KOPT-K1 (cell line): ENCODE measurements around the gene CD79B.

ENCODE experiments used
- H3K27ac ChIP-seq: fragments of 200-600 bp; sonication (generic); 2 replicates; pipeline ENCODE4 v1.5.1; 2016; ENCODE audit warnings: antibody characterized with exemption, mild to moderate bottlenecking, low read depth, low read length; ENCODE audit not compliant: poor library complexity, severe bottlenecking
- H3K36me3 ChIP-seq: fragments of 200-600 bp; sonication (generic); 2 replicates; pipeline ENCODE4 v1.5.1; 2017; ENCODE audit warnings: antibody characterized with exemption, mild to moderate bottlenecking, low read length, moderate library complexity; ENCODE audit not compliant: insufficient read depth
- H3K9me3 ChIP-seq: fragments of 200-600 bp; sonication (generic); 2 replicates; pipeline ENCODE4 v1.5.1; 2017; ENCODE audit warnings: antibody characterized with exemption, low read length, mild to moderate bottlenecking; ENCODE audit not compliant: insufficient read depth, poor library complexity, severe bottlenecking

The CD79B gene

DNA sequence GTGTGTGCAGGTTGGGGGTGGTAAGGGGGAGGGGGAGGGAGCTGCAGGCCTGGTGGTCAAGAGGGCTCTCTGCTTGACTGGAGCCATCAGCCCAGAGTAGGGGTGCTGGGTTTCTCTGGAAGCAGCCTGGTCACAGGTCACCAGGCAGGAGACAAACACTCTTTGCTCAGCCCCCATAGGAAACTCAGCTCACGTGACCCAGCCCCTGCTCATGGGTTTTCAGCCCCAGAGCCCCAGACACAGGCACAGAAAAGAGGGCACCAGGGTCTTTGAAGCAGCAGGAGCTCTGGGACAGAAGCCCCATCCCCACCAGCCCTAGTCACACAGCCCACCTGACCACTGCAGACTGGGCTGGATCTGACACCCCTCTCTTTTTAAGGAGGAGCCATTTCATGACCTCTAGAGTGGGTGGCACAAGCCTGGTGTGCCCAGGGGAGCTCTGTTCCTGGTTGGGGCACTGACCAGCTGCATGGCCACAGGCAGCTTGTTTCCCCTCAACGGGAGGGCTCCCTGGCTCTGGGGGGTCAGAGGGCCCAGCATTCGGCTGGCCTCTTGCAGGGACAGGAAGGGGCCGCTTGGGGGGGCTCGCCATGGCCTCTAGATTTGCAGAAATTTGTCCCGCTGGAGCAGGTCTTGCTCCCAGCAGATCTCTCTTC lies 13.8 kb upstream of the CD79B start:
- Histone ChIP-seq H3K27ac (no peak overlapping the region), H3K9me3 (no peaks in the 10 kb centered on the region), H3K36me3 (no peaks in the 10 kb centered on the region)

DNA sequence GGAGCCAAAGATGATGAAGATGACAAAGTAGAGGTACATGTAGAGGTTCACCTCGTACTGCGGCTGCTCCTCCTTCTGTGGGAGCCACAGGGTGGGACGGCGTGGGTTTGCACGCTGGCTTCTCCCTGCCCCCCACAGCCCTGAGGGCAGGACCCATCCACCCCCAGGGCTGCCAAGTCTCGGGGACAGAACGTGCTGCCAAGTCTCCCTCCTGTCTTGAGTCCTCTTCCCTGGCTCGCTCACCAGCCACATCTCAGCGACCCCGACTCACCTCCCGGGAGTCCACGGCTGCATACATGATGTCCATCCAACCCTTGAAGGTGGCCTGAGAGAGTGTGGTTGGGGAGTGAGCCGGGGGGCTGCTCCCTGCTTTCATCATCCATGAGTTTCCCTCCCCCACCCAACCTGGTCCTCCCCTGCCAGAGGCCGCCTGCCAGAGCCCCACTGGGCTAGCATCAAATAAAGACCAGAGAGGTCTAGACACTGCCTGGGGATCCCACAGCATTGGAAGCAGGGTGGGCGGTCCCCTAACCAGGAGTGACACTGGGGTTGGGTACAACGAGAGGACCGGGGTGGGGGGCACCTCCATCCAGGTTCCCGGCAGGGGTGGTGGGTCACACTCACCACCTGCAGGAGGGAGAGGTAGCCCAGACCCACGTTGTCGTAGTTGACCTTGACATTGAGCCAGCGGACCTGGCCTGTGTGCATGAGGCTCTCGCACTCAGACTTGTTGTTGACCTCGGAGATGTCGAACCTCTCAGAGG lies 12.8 kb upstream of the CD79B start:
- H3K36me3 ChIP-seq = no peaks in the 10 kb centered on the region
- H3K27ac ChIP-seq = no peak overlapping the region
- no peaks in the 10 kb centered on the region for H3K9me3 ChIP-seq

DNA sequence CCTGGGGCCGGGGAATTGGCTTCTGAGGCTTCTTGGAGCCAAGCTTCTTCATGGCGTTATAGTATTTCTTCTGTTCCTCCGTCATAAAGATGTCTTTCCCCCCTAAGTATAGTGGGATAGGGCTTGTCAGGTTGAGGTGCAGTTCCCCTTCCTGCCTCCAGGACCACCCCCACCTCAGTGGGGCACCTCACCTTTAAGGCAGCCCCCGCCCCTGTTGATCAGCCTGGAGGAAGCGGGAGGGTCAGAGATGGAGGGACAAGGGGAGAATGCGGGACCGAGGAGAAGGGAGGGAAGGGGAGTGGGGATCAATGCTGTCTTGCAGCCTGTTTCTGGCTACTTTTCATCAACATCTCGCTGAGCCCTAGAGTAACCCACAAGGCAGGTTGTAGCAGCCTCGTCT lies 11.6 kb upstream of the CD79B start:
- no peaks in the 10 kb centered on the region for H3K9me3 ChIP-seq
- no peak overlapping the region for H3K27ac ChIP-seq
- H3K36me3 ChIP-seq = no peaks in the 10 kb centered on the region

DNA sequence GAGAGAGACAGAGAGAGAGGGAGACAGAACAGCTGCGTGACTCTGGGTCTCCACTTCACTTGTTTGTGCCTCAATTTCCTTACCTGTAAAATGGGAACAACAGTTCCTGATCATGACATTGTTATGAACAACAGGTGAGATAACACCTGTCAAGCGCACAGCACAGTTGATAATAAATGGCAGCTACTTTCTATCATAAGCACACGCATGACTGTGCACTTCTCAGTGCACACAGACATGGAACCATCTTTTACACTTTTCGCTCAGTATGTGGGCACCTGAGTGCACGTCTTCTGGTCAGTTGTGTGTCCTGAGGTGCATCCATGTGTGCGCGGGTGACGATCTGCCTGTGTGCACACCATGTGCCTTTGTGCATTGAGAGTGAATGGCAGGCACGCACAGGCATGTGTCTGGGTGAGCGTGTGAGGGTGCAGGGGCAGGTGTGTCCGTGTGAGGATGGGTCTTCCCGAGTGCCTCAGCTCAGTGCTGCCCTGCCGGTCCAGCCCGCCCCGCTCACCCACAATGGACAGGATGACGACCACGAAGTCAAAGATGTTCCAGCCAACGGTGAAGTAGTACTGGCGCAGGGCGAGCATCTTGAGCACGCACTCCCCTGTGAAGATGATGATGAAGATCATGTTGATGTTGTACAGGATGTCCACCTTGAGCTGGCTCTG lies 10.3 kb upstream of the CD79B start:
- H3K9me3 ChIP-seq = no peaks in the 10 kb centered on the region
- no peak overlapping the region for H3K27ac ChIP-seq
- H3K36me3 ChIP-seq = no peaks in the 10 kb centered on the region

DNA sequence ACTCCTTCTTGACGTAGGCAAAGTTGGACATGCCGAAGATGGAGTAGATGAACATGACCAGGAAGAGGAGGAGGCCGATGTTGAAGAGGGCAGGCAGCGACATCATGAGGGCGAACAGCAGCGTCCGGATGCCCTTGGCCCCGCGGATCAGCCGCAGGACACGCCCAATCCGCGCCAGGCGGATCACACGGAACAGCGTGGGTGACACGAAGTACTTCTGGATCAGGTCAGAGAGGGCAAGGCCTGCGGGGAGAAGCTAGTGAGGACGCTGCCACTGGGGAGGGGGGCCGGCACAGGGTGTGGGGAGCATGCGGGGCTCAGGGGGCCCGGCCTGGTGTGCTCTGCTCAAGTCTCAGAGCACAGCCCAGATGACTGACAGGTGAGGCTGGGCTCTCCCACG lies 9.6 kb upstream of the CD79B start:
- Histone ChIP-seq H3K9me3 (no peaks in the 10 kb centered on the region), H3K27ac (no peak overlapping the region), H3K36me3 (no peaks in the 10 kb centered on the region)

DNA sequence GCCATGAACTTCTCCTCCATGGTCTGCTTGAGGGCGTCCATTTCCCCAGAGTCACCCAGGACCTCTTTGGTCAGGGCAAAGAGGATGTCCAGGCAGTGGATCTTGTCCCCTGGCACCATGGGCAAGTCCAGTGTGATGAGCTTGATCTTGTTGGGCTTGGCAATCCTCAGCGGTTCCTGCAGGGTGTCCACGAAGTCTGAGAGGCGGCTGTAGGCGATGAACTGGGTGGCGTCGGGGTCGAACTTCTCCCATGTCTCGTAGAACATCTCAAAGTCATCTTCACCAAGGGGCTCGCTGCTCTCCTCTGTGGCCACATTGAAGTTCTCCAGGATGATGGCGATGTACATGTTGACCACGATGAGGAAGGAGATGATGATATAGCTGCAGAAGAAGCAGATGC lies 9.0 kb upstream of the CD79B start:
- no peaks in the 10 kb centered on the region for H3K36me3 ChIP-seq
- H3K9me3 ChIP-seq = no peaks in the 10 kb centered on the region
- no peak overlapping the region for H3K27ac ChIP-seq

DNA sequence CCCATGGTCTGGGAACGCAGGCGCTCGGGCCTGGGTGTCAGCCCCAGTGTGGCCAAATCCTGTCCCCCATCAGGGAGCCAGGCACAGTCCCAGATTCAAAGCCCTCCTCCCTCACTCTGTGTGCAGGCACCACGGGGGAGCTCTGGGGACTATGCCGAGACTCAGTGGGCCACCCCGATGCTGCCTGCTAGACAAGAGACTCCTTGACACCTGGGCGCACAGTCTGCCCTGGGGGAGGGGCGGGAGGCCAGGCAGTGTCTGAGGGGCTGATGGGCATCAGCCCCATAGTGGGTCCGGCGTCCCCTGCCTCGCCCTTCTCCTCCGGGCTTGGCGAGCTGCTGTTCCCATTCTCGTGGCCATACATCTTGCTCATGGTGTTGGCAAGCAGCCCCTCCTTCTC lies 8.5 kb upstream of the CD79B start:
- no peaks in the 10 kb centered on the region for H3K36me3 ChIP-seq
- no peak overlapping the region for H3K27ac ChIP-seq
- H3K9me3 ChIP-seq = no peaks in the 10 kb centered on the region

DNA sequence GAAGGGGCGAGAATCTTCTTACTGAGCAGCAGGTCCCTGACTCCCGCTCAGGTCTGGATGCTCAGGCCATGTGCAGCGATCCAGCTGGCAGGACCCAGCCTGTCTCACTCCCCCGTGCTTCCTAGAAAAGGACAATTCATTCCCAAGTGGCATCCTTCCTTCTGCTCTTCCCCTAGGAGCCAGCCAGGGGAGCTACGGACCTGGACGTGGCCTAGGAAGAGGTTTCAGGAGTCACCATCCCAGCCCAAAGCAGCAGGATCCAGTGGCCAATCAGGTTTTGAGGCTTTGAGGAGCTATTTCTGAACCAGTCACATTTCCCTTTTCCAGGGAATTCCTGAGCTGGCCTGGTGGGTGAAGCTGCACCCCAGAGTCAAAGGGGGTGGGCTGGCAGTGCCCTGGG lies 7.8 kb upstream of the CD79B start:
- Histone ChIP-seq H3K9me3 (no peaks in the 10 kb centered on the region), H3K36me3 (no peaks in the 10 kb centered on the region), H3K27ac (no peak overlapping the region)

DNA sequence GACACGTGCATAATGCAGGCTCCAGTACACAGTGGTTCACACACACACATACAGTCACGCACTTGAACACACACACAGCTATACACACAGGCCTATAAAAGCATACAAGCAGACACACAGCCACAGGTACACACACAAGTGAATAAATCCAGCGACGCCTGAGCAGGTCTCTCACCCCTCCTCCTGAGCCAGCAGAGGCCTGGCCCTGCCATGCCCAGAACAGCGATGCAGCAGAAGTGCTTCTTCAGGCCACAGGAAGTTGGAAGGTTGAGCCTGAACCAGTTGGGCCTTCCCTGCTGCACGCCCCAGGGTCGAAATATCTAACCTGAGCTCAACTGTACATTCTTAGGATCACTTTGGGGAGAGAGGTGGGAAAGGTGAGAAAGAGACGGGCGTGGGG lies 7.3 kb upstream of the CD79B start:
- Histone ChIP-seq H3K36me3 (no peaks in the 10 kb centered on the region), H3K27ac (no peak overlapping the region), H3K9me3 (no peaks in the 10 kb centered on the region)

DNA sequence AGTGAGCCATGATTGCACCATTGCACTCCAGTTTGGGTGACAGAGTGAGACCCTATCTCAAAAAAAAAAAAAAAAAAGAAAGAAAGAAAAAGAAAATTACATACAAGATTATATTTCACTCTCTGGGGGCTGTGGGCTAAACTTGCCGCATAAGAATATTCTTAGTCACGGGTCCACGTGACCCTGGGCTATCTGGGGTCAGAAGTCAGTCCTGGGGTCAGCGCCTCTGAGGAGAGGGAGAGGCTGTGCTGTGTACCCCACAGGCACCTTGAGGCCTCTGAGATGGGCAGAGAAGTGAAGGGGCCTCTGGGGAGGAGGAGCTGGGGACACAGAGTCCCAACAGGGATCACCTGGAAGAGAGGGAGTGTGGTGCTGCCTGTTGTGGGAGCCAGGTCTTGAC lies 5.8 kb upstream of the CD79B start:
- Histone ChIP-seq H3K36me3 (no peaks in the 10 kb centered on the region), H3K27ac (no peak overlapping the region), H3K9me3 (no peaks in the 10 kb centered on the region)

DNA sequence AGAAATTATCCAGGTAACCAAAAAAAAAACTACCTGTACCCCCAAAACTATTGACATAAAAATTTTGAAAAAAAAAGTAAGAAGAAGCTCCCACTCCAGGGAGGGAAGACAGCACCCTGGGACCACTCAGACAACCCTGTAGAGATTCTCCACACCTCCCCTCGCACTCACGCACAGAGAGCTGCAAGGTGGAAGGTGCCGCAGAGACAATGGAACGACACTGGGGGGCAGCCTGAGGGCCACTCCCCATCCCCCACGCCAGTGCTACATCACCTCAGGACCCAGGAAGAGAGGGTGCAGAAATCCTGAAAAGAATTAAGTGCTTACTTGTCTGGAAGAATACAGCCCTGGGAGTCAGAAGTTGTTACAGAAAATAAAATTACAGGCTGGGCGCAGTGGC lies 5.2 kb upstream of the CD79B start:
- H3K9me3 ChIP-seq = no peaks in the 10 kb centered on the region
- no peaks in the 10 kb centered on the region for H3K36me3 ChIP-seq
- no peak overlapping the region for H3K27ac ChIP-seq

DNA sequence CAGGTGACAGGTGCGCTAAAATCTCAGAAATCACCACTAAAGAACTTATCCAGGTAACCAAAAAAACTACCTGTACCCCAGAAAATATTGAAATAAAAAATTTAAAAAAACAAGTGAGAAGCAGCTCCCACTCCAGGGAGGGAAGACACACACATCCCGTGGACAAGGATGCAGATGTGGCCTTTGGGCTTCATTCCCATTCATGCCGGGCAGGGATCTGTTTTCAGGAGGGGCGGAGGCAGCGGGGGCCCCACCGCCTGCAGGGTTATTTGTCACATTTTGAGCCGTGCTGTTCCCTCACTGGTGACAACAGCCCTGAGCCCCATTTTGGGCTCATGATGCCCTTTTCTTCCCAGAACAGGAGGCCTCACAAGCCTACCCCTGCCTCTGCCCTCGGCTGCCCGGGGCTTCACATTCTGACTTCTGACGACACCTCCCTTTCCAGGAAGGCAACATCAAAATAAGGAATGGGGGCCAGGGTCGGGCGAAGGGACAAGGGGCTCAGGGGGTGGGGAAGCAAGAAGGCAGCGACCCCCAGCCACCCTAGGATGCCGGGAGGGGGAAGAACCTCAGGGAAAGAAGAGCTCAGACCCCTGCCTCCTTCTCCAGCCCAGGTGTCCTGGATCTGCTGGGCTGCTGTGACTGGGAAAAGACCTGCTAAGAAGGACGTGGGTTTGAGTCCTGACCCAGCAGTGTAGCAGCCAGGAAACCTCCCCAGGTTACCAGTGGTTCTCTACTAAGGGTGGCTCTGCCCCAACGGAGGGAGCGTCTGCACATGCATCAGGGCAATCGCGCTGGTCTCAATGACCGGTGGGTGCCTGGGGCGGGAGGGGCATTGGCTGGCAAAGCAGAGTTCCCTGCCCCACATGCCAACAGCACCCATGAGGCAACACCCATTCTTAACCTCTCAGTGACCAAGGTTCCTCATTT lies 2.3 kb upstream of the CD79B start:
- no peaks in the 10 kb centered on the region for H3K9me3 ChIP-seq
- H3K27ac ChIP-seq = no peak overlapping the region
- no peaks in the 10 kb centered on the region; the same call in 1 of the 2 replicates for H3K36me3 ChIP-seq

DNA sequence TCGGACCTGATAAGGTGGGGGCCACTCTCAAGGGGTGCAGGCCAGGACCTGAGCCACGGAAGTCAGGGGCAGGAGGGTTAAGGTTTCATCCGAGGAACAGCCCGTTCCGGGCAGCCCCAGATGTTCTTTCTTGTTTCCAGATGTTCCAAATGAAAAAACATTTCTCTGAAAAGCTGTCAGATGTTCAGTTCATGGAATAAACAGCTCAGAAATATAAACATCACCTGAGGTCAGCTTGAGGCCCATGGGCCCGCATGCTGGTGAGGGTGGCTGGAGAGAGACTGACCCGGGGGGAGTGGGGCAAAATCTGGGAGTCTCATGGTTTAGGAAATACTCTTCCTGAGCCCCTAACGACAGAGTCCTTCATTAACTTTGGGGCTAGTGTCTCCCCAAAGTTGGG lies 1.5 kb upstream of the CD79B start:
- H3K36me3 ChIP-seq = no peaks in the 10 kb centered on the region; the same call in 1 of the 2 replicates
- H3K27ac ChIP-seq = no peak overlapping the region
- no peaks in the 10 kb centered on the region for H3K9me3 ChIP-seq

DNA sequence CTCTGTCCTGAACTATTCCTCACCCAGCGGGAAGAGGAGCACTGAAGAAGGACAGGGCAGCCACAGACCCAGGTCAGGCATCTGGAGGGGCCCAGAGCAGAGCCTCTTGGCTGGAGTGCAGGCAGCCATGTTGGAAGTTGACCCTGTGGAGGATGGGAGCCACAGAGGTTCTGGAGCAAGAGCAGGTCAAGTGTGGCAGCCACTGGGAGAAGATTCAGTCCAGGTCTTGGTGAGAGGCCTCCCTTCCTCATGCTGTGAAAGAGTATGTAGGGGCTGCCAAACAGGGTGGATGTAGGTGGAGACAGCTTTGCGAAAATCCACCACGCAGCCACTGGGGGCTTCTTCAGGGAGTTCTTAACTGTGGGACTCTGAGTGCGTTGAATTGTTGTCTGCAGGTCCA lies 590 bp upstream of the CD79B start:
- no peaks in the 10 kb centered on the region; the same call in 1 of the 2 replicates for H3K36me3 ChIP-seq
- H3K9me3 ChIP-seq = no peaks in the 10 kb centered on the region
- peak overlapping the region; percentile 58 for H3K27ac ChIP-seq
